HG03103 (cell line): ENCODE results near the gene MRPL24.
"Not testable (repeated sequence)": the region's sequence is repeated elsewhere in the genome, so short reads cannot be mapped to it uniquely, and the experiment has no call there.

Experiments used
- ATAC-seq: cut with Tn5 transposase; IDR thresholded peaks from one replicate; pipeline ENCODE4 v1.9.1; 2021; ENCODE audit warnings: low read depth; ENCODE audit not compliant: unreplicated experiment

MRPL24 gene

DNA sequence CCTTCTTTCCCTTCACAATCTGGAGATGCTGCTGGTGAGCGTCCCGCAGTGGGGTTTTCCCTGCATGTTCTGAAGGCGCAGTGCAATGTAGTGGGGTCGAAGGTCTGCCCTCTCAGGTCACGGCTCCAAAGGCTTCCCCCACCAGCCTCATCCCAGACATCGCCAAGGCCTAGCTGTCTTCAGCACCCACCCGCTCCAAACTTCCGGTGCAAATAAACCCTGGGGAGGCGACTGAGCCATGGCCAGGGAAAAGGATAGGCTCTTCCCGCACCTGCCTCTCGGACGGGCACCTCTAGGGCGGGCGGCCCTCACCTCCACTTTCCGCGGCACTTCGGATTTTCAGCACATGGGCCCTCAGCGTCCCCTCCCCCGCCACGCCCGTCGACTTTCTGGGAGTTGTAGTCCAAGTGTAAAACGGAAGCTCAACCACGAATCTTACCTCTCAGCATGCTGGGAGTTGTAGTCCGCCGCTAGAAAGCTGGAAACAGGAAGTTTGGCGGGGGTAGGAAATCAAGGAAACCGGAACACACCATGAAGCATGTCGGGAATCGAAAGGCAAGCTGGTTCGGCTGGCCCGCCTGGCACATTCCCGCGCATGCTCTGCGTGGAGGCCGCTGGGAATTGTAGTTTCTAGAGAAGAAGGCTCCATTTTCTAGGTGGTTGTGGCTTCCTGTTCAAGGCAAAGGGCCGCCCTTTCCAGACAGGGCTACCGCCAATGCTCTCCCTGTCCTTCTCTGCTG lies at the start of gene MRPL24:
Gene MRPL24 (minus strand): TSS at position 348 of the 740 bp plus-strand sequence. CDS start 2,384 bp downstream, outside the sequence.
- ATAC-seq, result peak; percentile 76

GRCh38 chr1:156789621-156790318 lies 48.9 kb upstream of the MRPL24 start:
- no peak for ATAC-seq

GRCh38 chr1:156788136-156788535 lies 47.2 kb upstream of the MRPL24 start:
- no peak for ATAC-seq

DNA sequence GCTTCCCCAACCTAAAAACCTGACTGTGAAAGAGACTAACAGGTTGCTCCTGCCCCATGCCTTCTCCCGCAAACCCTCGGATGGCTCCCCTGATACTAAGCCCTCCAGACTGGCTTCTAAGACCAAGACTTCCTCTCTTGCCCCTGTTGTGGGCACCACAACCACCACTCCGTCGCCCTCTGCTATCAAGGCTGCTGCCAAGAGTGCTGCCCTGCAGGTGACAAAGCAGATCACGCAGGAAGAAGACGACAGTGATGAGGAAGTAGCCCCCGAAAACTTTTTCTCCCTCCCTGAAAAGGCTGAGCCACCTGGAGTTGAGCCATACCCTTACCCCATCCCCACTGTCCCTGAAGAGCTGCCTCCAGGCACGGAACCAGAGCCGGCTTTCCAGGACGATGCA lies 45.8 kb upstream of the MRPL24 start:
- ATAC-seq, result no peak

GRCh38 chr1:156785458-156785857 lies 44.6 kb upstream of the MRPL24 start:
- ATAC-seq, result no peak

GRCh38 chr1:156781585-156782186 lies 40.8 kb upstream of the MRPL24 start:
- no peak for ATAC-seq

- no peak for ATAC-seq
Measured at GRCh38 chr1:156777573-156777972, 36.7 kb upstream of the MRPL24 start.

GRCh38 chr1:156776942-156777341 lies 36.1 kb upstream of the MRPL24 start:
- no peak for ATAC-seq

DNA sequence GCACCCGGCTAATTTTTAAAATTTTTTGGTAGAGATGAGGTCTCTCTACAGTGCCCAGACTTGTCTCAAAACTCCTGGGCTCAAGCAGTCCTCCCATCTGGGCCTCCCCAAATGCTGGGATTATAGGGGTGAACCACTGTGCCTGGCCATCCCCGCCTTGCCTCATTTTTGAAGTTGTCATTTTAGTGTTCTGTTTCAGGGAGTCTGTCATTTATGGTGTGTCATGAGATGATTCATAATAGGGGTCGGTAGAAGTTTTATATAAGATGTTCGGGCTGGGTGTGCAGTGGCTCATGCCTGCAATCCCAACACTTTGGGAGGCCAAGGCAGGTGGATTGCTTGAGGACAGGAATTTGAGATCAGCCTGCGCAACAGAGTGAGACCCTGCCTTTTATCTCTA lies 34.9 kb upstream of the MRPL24 start:
- ATAC-seq, result no peak

GRCh38 chr1:156773607-156774006 lies 32.7 kb upstream of the MRPL24 start:
- ATAC-seq, result no peak

DNA sequence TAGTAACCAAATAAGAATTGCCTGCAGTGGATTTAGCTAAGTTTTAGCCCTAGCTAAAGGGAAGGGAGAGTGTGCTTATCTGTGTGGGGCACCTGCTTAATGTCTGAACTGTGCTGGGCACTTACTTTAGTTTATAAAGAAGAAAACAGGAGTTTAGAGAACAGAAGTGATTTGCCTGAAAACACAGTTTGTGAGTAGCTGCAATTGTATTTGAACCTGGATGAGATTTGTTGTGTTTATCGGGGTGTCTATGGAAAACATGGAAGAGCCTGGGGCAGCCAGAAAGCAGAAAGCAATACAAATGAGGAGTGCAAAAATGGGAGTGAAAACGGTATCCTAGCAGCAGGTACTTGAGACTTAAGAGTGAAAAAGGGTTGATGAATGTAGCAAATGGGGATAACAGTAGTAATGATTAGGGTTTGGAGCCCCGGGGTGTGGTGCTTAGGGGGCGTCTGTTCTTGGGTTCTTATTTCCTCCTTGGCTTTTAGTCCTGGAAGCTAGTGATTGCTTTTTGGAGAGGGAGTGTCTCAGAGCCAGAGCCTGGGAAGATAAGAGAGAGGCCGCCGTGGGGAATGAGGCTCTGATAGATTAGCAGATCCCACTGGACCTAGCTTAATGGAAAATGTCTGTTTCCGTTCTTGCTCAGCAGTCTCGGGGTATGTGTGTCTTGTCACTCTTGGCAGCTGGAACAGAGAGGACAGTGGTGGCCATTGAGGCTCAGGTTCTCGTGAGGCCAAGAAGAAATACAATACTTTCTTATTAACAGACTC lies 32.0 kb upstream of the MRPL24 start:
- ATAC-seq, result no peak

- no peak for ATAC-seq
Measured at GRCh38 chr1:156772222-156772621, 31.3 kb upstream of the MRPL24 start.

DNA sequence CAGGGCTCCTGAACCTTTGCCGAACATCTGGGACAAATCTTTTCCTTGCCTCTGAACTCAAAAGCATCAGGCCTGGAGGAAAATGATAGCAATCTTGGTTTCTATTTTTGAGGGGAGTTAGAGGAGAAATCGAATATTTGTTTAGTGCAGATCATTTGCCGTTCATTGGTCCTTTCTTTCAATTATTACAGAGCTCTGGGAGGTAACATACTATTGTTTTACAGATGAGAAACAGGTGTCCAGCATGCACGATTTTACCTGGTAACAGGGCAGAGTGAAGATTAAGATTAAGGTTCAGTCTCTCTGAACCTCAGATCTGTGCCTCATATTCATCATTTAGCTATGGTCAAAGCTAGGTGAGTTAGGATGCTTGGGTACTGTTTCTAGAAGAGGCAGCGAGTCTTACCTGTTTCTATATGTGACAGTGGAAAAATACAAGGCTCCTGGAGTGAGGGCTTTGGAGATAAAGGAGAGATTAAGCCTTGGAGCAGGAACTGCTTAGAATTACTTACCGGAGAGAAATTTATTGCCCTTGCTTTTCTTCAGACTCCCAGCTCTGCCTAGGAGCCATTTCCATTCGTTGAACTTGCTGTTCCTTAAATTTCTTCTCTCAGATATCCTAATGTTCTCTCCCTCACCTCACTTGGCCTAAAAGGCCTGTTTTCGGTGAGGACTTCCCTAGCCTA lies 27.9 kb upstream of the MRPL24 start:
- ATAC-seq, result no peak

GRCh38 chr1:156767879-156768604 lies 27.2 kb upstream of the MRPL24 start:
- no peak for ATAC-seq

GRCh38 chr1:156767101-156767878 lies 26.4 kb upstream of the MRPL24 start, which contains the start of gene PRCC:
Gene PRCC, plus strand, starts transcription at chr1:156767535. Its CDS starts 237 bp downstream, at chr1:156767772.
- peak; percentile 91 for ATAC-seq

GRCh38 chr1:156766298-156767100 lies 25.6 kb upstream of the MRPL24 start:
- peak; percentile 17 for ATAC-seq

- no peak for ATAC-seq
Measured at GRCh38 chr1:156765666-156766065, 24.8 kb upstream of the MRPL24 start.

DNA sequence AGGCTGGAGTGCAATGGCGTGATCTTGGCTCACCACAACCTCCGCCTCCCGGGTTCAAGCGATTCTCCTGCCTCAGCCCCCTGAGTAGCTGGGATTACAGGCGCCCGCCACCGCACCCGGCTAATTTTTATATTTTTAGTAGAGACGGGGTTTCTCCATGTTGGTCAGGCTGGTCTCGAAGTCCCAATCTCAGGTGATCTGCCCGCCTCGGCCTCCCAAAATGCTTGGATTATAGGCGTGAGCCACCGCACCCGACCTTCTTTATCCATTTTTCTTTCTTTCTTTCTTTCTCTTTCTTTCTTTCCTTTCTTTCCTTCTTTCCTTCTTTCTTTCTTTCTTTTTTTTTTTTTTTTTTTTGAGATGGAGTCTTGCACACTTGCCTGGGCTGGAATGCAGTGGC lies 24.2 kb upstream of the MRPL24 start:
- not testable (repeated sequence) for ATAC-seq
